Measurements from ENCODE around the gene LPP. TPM values are rescaled to one million over a fixed set of nuclear protein-coding genes. Genes with fewer than 3 reads are reported as not detected.

Gene LPP
- polyA plus RNA-seq, 2 donors, result 10.5 to 12.9 TPM

- Histone ChIP-seq H3K4me1 (ENCODE audit: control insufficient read depth in 2 of 2, insufficient read depth in 2 of 2, low read length in 1 of 2) (peaks cover 2% of the 10 kb centered on the region in 2 donors), H3K4me3 (ENCODE audit: low read depth in 1 of 2, low read length in 2 of 2) (no peak overlapping the region), H3K27ac (ENCODE audit: low read depth in 2 of 2, low read length in 1 of 2) (peak overlapping the region in 1 of 2 donors; percentile 37), H3K9me3 (ENCODE audit: control insufficient read depth in 2 of 2, insufficient read depth in 1 of 2, low read depth in 1 of 2, low read length in 1 of 2) (no peaks in the 10 kb centered on the region), H3K27me3 (ENCODE audit: control insufficient read depth in 1 of 2, insufficient read depth in 2 of 2, low read length in 2 of 2) (no peaks in the 10 kb centered on the region), H3K36me3 (ENCODE audit: control insufficient read depth in 2 of 2, insufficient read depth in 2 of 2, low read length in 1 of 2) (no peaks in the 10 kb centered on the region)
- 81% methylated on average over 15 of the region's 15 CpGs for WGBS, 2 donors
Measured at GRCh38 chr3:188370081-188370830, 216.3 kb downstream of the LPP start.

GRCh38 chr3:188378786-188379185 is 224.8 kb downstream of the LPP start:
- 88 to 95% methylated on average over 4 of the region's 4 CpGs for WGBS, 2 donors
- Histone ChIP-seq H3K27me3 (ENCODE audit: control insufficient read depth in 1 of 2, insufficient read depth in 2 of 2, low read length in 2 of 2) (no peaks in the 10 kb centered on the region), H3K27ac (ENCODE audit: low read depth in 2 of 2, low read length in 1 of 2) (no peak overlapping the region), H3K4me1 (ENCODE audit: control insufficient read depth in 2 of 2, insufficient read depth in 2 of 2, low read length in 1 of 2) (no peaks in the 10 kb centered on the region), H3K4me3 (ENCODE audit: low read depth in 1 of 2, low read length in 2 of 2) (no peak overlapping the region), H3K36me3 (ENCODE audit: control insufficient read depth in 2 of 2, insufficient read depth in 2 of 2, low read length in 1 of 2) (no peaks in the 10 kb centered on the region), H3K9me3 (ENCODE audit: control insufficient read depth in 2 of 2, insufficient read depth in 1 of 2, low read depth in 1 of 2, low read length in 1 of 2) (no peaks in the 10 kb centered on the region)

- Histone ChIP-seq H3K4me3 (ENCODE audit: low read depth in 1 of 2, low read length in 2 of 2) (no peak overlapping the region), H3K4me1 (ENCODE audit: control insufficient read depth in 2 of 2, insufficient read depth in 2 of 2, low read length in 1 of 2) (no peaks in the 10 kb centered on the region), H3K27ac (ENCODE audit: low read depth in 2 of 2, low read length in 1 of 2) (no peak overlapping the region), H3K36me3 (ENCODE audit: control insufficient read depth in 2 of 2, insufficient read depth in 2 of 2, low read length in 1 of 2) (no peaks in the 10 kb centered on the region), H3K27me3 (ENCODE audit: control insufficient read depth in 1 of 2, insufficient read depth in 2 of 2, low read length in 2 of 2) (no peaks in the 10 kb centered on the region), H3K9me3 (ENCODE audit: control insufficient read depth in 2 of 2, insufficient read depth in 1 of 2, low read depth in 1 of 2, low read length in 1 of 2) (no peaks in the 10 kb centered on the region)
- 52 to 57% methylated on average over 2 of the region's 2 CpGs for WGBS, 2 donors
Measured at GRCh38 chr3:188380252-188380651, 226.3 kb downstream of the LPP start.

- Histone ChIP-seq H3K4me3 (ENCODE audit: low read depth in 1 of 2, low read length in 2 of 2) (no peak overlapping the region), H3K9me3 (ENCODE audit: control insufficient read depth in 2 of 2, insufficient read depth in 1 of 2, low read depth in 1 of 2, low read length in 1 of 2) (no peaks in the 10 kb centered on the region), H3K4me1 (ENCODE audit: control insufficient read depth in 2 of 2, insufficient read depth in 2 of 2, low read length in 1 of 2) (no peaks in the 10 kb centered on the region), H3K27me3 (ENCODE audit: control insufficient read depth in 1 of 2, insufficient read depth in 2 of 2, low read length in 2 of 2) (no peaks in the 10 kb centered on the region), H3K27ac (ENCODE audit: low read depth in 2 of 2, low read length in 1 of 2) (no peak overlapping the region), H3K36me3 (ENCODE audit: control insufficient read depth in 2 of 2, insufficient read depth in 2 of 2, low read length in 1 of 2) (no peaks in the 10 kb centered on the region)
Measured at GRCh38 chr3:188380722-188381121, 226.8 kb downstream of the LPP start.

GRCh38 chr3:188383748-188384147 is 229.8 kb downstream of the LPP start:
- no peak overlapping the region for H3K27ac ChIP-seq (ENCODE audit: low read depth in 2 of 2, low read length in 1 of 2)
- H3K4me1 ChIP-seq (ENCODE audit: control insufficient read depth in 2 of 2, insufficient read depth in 2 of 2, low read length in 1 of 2), result no peaks in the 10 kb centered on the region
- 71 to 78% methylated on average over 3 of the region's 3 CpGs for WGBS, 2 donors
- no peak overlapping the region for H3K4me3 ChIP-seq (ENCODE audit: low read depth in 1 of 2, low read length in 2 of 2)
- H3K27me3 ChIP-seq (ENCODE audit: control insufficient read depth in 1 of 2, insufficient read depth in 2 of 2, low read length in 2 of 2), result no peaks in the 10 kb centered on the region
- H3K9me3 ChIP-seq (ENCODE audit: control insufficient read depth in 2 of 2, insufficient read depth in 1 of 2, low read depth in 1 of 2, low read length in 1 of 2), result no peaks in the 10 kb centered on the region
- H3K36me3 ChIP-seq (ENCODE audit: control insufficient read depth in 2 of 2, insufficient read depth in 2 of 2, low read length in 1 of 2), result no peaks in the 10 kb centered on the region

GRCh38 chr3:188385295-188385694 is 231.3 kb downstream of the LPP start:
- no peak overlapping the region for H3K4me3 ChIP-seq (ENCODE audit: low read depth in 1 of 2, low read length in 2 of 2)
- peaks cover 0 to 5% of the 10 kb centered on the region in 2 donors for H3K4me1 ChIP-seq (ENCODE audit: control insufficient read depth in 2 of 2, insufficient read depth in 2 of 2, low read length in 1 of 2)
- 74 to 75% methylated on average over 4 of the region's 4 CpGs for WGBS, 2 donors
- no peaks in the 10 kb centered on the region for H3K36me3 ChIP-seq (ENCODE audit: control insufficient read depth in 2 of 2, insufficient read depth in 2 of 2, low read length in 1 of 2)
- H3K9me3 ChIP-seq (ENCODE audit: control insufficient read depth in 2 of 2, insufficient read depth in 1 of 2, low read depth in 1 of 2, low read length in 1 of 2), result no peaks in the 10 kb centered on the region
- no peak overlapping the region for H3K27ac ChIP-seq (ENCODE audit: low read depth in 2 of 2, low read length in 1 of 2)
- no peaks in the 10 kb centered on the region for H3K27me3 ChIP-seq (ENCODE audit: control insufficient read depth in 1 of 2, insufficient read depth in 2 of 2, low read length in 2 of 2)

GRCh38 chr3:188389711-188390342 is 235.9 kb downstream of the LPP start:
- peaks cover 0 to 6% of the 10 kb centered on the region in 2 donors for H3K4me1 ChIP-seq (ENCODE audit: control insufficient read depth in 2 of 2, insufficient read depth in 2 of 2, low read length in 1 of 2)

GRCh38 chr3:188390343-188390718 is 236.4 kb downstream of the LPP start:
- Histone ChIP-seq H3K36me3 (ENCODE audit: control insufficient read depth in 2 of 2, insufficient read depth in 2 of 2, low read length in 1 of 2) (no peaks in the 10 kb centered on the region), H3K27me3 (ENCODE audit: control insufficient read depth in 1 of 2, insufficient read depth in 2 of 2, low read length in 2 of 2) (no peaks in the 10 kb centered on the region), H3K9me3 (ENCODE audit: control insufficient read depth in 2 of 2, insufficient read depth in 1 of 2, low read depth in 1 of 2, low read length in 1 of 2) (no peaks in the 10 kb centered on the region), H3K4me1 (ENCODE audit: control insufficient read depth in 2 of 2, insufficient read depth in 2 of 2, low read length in 1 of 2) (peaks cover 0 to 6% of the 10 kb centered on the region in 2 donors), H3K27ac (ENCODE audit: low read depth in 2 of 2, low read length in 1 of 2) (peak overlapping the region; percentile 86 to 90), H3K4me3 (ENCODE audit: low read depth in 1 of 2, low read length in 2 of 2) (no peak overlapping the region)
- 20 to 31% methylated on average over 4 of the region's 4 CpGs for WGBS, 2 donors

More at GRCh38 chr3:188389711-188390342, 235.9 kb downstream of the LPP start:
- Histone ChIP-seq H3K4me3 (ENCODE audit: low read depth in 1 of 2, low read length in 2 of 2) (no peak overlapping the region), H3K9me3 (ENCODE audit: control insufficient read depth in 2 of 2, insufficient read depth in 1 of 2, low read depth in 1 of 2, low read length in 1 of 2) (no peaks in the 10 kb centered on the region), H3K27ac (ENCODE audit: low read depth in 2 of 2, low read length in 1 of 2) (peak overlapping the region; percentile 78 to 86), H3K36me3 (ENCODE audit: control insufficient read depth in 2 of 2, insufficient read depth in 2 of 2, low read length in 1 of 2) (no peaks in the 10 kb centered on the region), H3K27me3 (ENCODE audit: control insufficient read depth in 1 of 2, insufficient read depth in 2 of 2, low read length in 2 of 2) (no peaks in the 10 kb centered on the region)
- 24 to 30% methylated on average over 5 of the region's 5 CpGs for WGBS, 2 donors

- Histone ChIP-seq H3K36me3 (ENCODE audit: control insufficient read depth in 2 of 2, insufficient read depth in 2 of 2, low read length in 1 of 2) (no peaks in the 10 kb centered on the region), H3K9me3 (ENCODE audit: control insufficient read depth in 2 of 2, insufficient read depth in 1 of 2, low read depth in 1 of 2, low read length in 1 of 2) (no peaks in the 10 kb centered on the region), H3K4me1 (ENCODE audit: control insufficient read depth in 2 of 2, insufficient read depth in 2 of 2, low read length in 1 of 2) (peaks cover 0 to 6% of the 10 kb centered on the region in 2 donors), H3K27ac (ENCODE audit: low read depth in 2 of 2, low read length in 1 of 2) (peak overlapping the region; percentile 45 to 60), H3K27me3 (ENCODE audit: control insufficient read depth in 1 of 2, insufficient read depth in 2 of 2, low read length in 2 of 2) (no peaks in the 10 kb centered on the region), H3K4me3 (ENCODE audit: low read depth in 1 of 2, low read length in 2 of 2) (no peak overlapping the region)
- WGBS, 2 donors, result 52 to 59% methylated on average over 8 of the region's 8 CpGs
Measured at GRCh38 chr3:188390775-188391443, 237.0 kb downstream of the LPP start.
